ENCODE data around the gene ZNF689. TPM values are rescaled to one million over a fixed set of nuclear protein-coding genes. Genes with fewer than 3 reads are reported as not detected.

The ZNF689 gene
- total RNA-seq, 3 donors from 2014 or later (not counting 1 experiment from before 2014, with no cell fraction given): 8.8 to 9.3 (median 9.1) TPM

GRCh38 chr16:30619202-30619601 is 9.0 kb upstream of the ZNF689 start:
- H3K9me3 ChIP-seq (ENCODE audit: control insufficient read depth, insufficient read depth, low read length): no peaks in the 10 kb centered on the region
- no peak overlapping the region for H3K27ac Mint-ChIP-seq
- intact Hi-C loops (cut with micrococcal nuclease): no loop called here
- no peaks in the 10 kb centered on the region for H3K36me3 Mint-ChIP-seq
- no peak overlapping the region for H3K4me3 ChIP-seq (ENCODE audit: low read length)
- no peaks in the 10 kb centered on the region for H3K4me1 ChIP-seq (ENCODE audit: control insufficient read depth, insufficient read depth, low read length)
- peaks cover 2 to 16% of the 10 kb centered on the region in 2 donors for H3K27me3 Mint-ChIP-seq (ENCODE audit: low read depth in 2 of 2)
- 86% methylated on average over 4 of the region's 4 CpGs for WGBS (ENCODE audit: insufficient coverage)
- peaks cover 0 to 4% of the 10 kb centered on the region in 2 donors for H3K4me1 Mint-ChIP-seq
- no peaks in the 10 kb centered on the region for H3K9me3 Mint-ChIP-seq
- DNase-seq: no peak
- no peaks in the 10 kb centered on the region for H3K36me3 ChIP-seq (ENCODE audit: control insufficient read depth, insufficient read depth, low read length)
- no peaks in the 10 kb centered on the region for H3K27me3 ChIP-seq (ENCODE audit: control insufficient read depth, insufficient read depth, low read length)
- ATAC-seq: no peak
- H3K4me3 Mint-ChIP-seq: no peak overlapping the region
- TF ChIP-seq, protein P1, sequence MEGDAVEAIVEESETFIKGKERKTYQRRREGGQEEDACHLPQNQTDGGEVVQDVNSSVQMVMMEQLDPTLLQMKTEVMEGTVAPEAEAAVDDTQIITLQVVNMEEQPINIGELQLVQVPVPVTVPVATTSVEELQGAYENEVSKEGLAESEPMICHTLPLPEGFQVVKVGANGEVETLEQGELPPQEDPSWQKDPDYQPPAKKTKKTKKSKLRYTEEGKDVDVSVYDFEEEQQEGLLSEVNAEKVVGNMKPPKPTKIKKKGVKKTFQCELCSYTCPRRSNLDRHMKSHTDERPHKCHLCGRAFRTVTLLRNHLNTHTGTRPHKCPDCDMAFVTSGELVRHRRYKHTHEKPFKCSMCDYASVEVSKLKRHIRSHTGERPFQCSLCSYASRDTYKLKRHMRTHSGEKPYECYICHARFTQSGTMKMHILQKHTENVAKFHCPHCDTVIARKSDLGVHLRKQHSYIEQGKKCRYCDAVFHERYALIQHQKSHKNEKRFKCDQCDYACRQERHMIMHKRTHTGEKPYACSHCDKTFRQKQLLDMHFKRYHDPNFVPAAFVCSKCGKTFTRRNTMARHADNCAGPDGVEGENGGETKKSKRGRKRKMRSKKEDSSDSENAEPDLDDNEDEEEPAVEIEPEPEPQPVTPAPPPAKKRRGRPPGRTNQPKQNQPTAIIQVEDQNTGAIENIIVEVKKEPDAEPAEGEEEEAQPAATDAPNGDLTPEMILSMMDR (IDR thresholded peaks at IDR 0.05): no peak
- H3K27ac ChIP-seq (ENCODE audit: low read length): no peak overlapping the region

GRCh38 chr16:30615358-30616091 is 5.3 kb upstream of the ZNF689 start:
- H3K27me3 Mint-ChIP-seq (ENCODE audit: low read depth in 2 of 2): peaks cover 0 to 2% of the 10 kb centered on the region in 2 donors
- no peaks in the 10 kb centered on the region for H3K9me3 ChIP-seq (ENCODE audit: control insufficient read depth, insufficient read depth, low read length)
- H3K36me3 Mint-ChIP-seq: no peaks in the 10 kb centered on the region
- H3K36me3 ChIP-seq (ENCODE audit: control insufficient read depth, insufficient read depth, low read length): no peaks in the 10 kb centered on the region
- H3K27ac Mint-ChIP-seq: no peak overlapping the region
- no peaks in the 10 kb centered on the region for H3K9me3 Mint-ChIP-seq
- 70% methylated on average over 11 of the region's 12 CpGs for WGBS (ENCODE audit: insufficient coverage)
- H3K4me1 ChIP-seq (ENCODE audit: control insufficient read depth, insufficient read depth, low read length): peaks cover 4% of the 10 kb centered on the region
- no peak overlapping the region for H3K4me3 ChIP-seq (ENCODE audit: low read length)
- intact Hi-C loops (cut with micrococcal nuclease): no loop called here
- peaks cover 1 to 5% of the 10 kb centered on the region in 2 donors for H3K4me1 Mint-ChIP-seq
- H3K27me3 ChIP-seq (ENCODE audit: control insufficient read depth, insufficient read depth, low read length): no peaks in the 10 kb centered on the region
- peak; percentile 82 to 87 (median 84) for ATAC-seq
- TF ChIP-seq, protein P1 (IDR thresholded peaks at IDR 0.05): peak; percentile 47
- no peak overlapping the region for H3K27ac ChIP-seq (ENCODE audit: low read length)
- no peak overlapping the region for H3K4me3 Mint-ChIP-seq
- DNase-seq: peak; percentile 58 to 79

GRCh38 chr16:30609002-30609925 is 925 bp downstream of the ZNF689 start:
- peak overlapping the region; percentile 91 to 96 for H3K27ac Mint-ChIP-seq
- WGBS (ENCODE audit: insufficient coverage): 20% methylated on average over 39 of the region's 40 CpGs
- TF ChIP-seq, protein P1 (IDR thresholded peaks at IDR 0.05): no peak
- H3K36me3 Mint-ChIP-seq: no peaks in the 10 kb centered on the region
- peaks cover 5 to 14% of the 10 kb centered on the region in 2 donors for H3K4me1 Mint-ChIP-seq
- H3K4me1 ChIP-seq (ENCODE audit: control insufficient read depth, insufficient read depth, low read length): peaks cover 20% of the 10 kb centered on the region
- H3K4me3 Mint-ChIP-seq: peak overlapping the region; percentile 96
- no peaks in the 10 kb centered on the region for H3K9me3 Mint-ChIP-seq
- no peaks in the 10 kb centered on the region for H3K27me3 ChIP-seq (ENCODE audit: control insufficient read depth, insufficient read depth, low read length)
- H3K36me3 ChIP-seq (ENCODE audit: control insufficient read depth, insufficient read depth, low read length): peaks cover 10% of the 10 kb centered on the region
- no peaks in the 10 kb centered on the region for H3K9me3 ChIP-seq (ENCODE audit: control insufficient read depth, insufficient read depth, low read length)
- peak in 2 of 3 donors; percentile 41 to 62 for ATAC-seq
- intact Hi-C loops (cut with micrococcal nuclease): no loop called here
- peak overlapping the region; percentile 62 for H3K4me3 ChIP-seq (ENCODE audit: low read length)
- peak overlapping the region; percentile 82 for H3K27ac ChIP-seq (ENCODE audit: low read length)
- peak in 1 of 2 donors; percentile 58 for DNase-seq
- no peaks in the 10 kb centered on the region for H3K27me3 Mint-ChIP-seq (ENCODE audit: low read depth in 2 of 2)

Data from natural killer cell (primary cell).